HCT116 (cell line): Measurements from ENCODE around the gene CKAP4.

ENCODE experiments used
- CTCF ChIP-seq, 3 experiments: fragments of 200-600 bp in 1 of 3; sonication (generic) in 1 of 3; IDR thresholded peaks in 2 of 3; conservative IDR thresholded peaks in 1 of 3; 2 replicates each; pipeline ENCODE4 v1.5.1; 2012 to 2017; ENCODE audit warnings: low read depth in 2 of 3, low read length in 2 of 3, antibody characterized with exemption in 1 of 3, borderline replicate concordance in 1 of 3, control low read depth in 1 of 3, mild to moderate bottlenecking in 1 of 3, mixed read lengths in 1 of 3, mixed run types in 1 of 3, moderate library complexity in 1 of 3; ENCODE audit not compliant: insufficient read depth in 1 of 3
- EZH2 ChIP-seq: fragments of 200-600 bp; sonication (generic); IDR thresholded peaks from 2 replicates; pipeline ENCODE4 v1.6.1; 2017; ENCODE audit warnings: antibody characterized with exemption, mixed run types
- RAD21 ChIP-seq: IDR thresholded peaks from 2 replicates; pipeline ENCODE4 v1.6.1; 2012; ENCODE audit warnings: low read depth, mild to moderate bottlenecking

GRCh38 chr12:106219043-106219442 is 28.8 kb downstream of the CKAP4 start:
- no peak for TF ChIP-seq EZH2
- TF ChIP-seq CTCF (IDR thresholded peaks at IDR 0.05 in 2 of 3, conservative IDR thresholded peaks at IDR 0.05 in 1 of 3; ENCODE audit: borderline replicate concordance in 1 of 3, insufficient read depth in 1 of 3, low read depth in 2 of 3, low read length in 2 of 3): no peak
- TF ChIP-seq RAD21: no peak
